Cardiac muscle cell (in vitro differentiated cells and primary cell): ENCODE results near the gene NFKBIL1. TPM values are rescaled to one million over a fixed set of nuclear protein-coding genes. Genes with fewer than 3 reads are reported as not detected.

Experiments used
- DNase-seq, 2 donors: peaks; one replicate each; pipeline versions ENCODE4 v3.0.0 to v3.0.0-alpha.2; 2010 to 2017; ENCODE audit warnings: low read depth in 1 of 2, low spot score in 1 of 2
- H3K27ac ChIP-seq: fragments of 200-600 bp; sonication (generic); 2 replicates; pipeline ENCODE4 v1.5.1; 2016
- H3K27me3 ChIP-seq: fragments of 200-600 bp; sonication (generic); 2 replicates; pipeline ENCODE4 v1.6.0; 2016; ENCODE audit warnings: control low read depth
- H3K36me3 ChIP-seq: fragments of 200-600 bp; sonication (generic); 2 replicates; pipeline ENCODE4 v1.5.1; 2016; ENCODE audit warnings: control low read depth
- H3K4me1 ChIP-seq: fragments of 200-600 bp; sonication (generic); 2 replicates; pipeline ENCODE4 v1.8.1; 2017; ENCODE audit warnings: low read depth, mild to moderate bottlenecking, mixed run types
- H3K4me3 ChIP-seq: fragments of 200-600 bp; sonication (generic); 2 replicates; pipeline ENCODE4 v1.5.1; 2016; ENCODE audit warnings: mild to moderate bottlenecking
- H3K9me3 ChIP-seq: fragments of 200-600 bp; sonication (generic); 2 replicates; pipeline ENCODE4 v1.5.1; 2017; ENCODE audit warnings: low read depth, mild to moderate bottlenecking, control low read depth
- polyA plus RNA-seq: library from polyadenylated mRNA; unstranded; fragments of >200 nt; fragmentation: Nextera tagmentation; extraction: Ambion mirVana; gene quantifications from 2 replicates; pipeline ENCODE4 v1.2.1, GENCODE V29; 2016
- total RNA-seq: library from RNA; depleted of rRNA; stranded (reverse); fragments of >200 nt; gene quantifications from 2 replicates; pipeline ENCODE4 v1.2.3, GENCODE V29; 2016
- TF ChIP-seq, protein P1 (sequence below): IDR thresholded peaks from 2 replicates; pipeline ENCODE4 v1.5.1; 2012; ENCODE audit warnings: low read depth, mild to moderate bottlenecking, low read length

The NFKBIL1 gene
- total and polyA plus RNA-seq, 2 experiments from 2014 or later: 38.4 to 51.2 TPM

DNA sequence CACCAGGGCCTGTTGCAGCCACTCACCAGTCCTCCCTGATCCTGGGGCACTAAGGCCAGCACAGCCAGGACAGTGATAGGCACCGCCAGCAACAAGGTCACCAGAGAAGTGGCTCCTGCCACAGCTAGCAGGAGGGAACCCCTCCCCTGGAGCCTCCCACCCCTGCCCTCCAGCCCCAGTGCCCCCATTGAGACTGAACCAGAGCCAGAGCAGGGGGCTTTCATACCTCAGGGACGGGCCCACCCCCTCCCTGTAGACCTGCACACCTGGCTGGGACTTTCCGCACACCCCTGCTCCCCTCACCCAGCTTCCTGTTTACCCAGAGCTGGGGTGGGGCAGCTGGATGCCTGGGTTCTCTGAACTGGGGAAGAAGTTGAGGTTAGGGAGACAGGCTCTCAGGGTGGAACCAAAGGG, 34.8 kb downstream of the NFKBIL1 start, which contains the start of gene LTB:
TSS of gene LTB (minus strand) at position 195 of the 414 bp plus-strand sequence. CDS start at position 188, 7 bp downstream.
- Histone ChIP-seq H3K9me3 (no peaks in the 10 kb centered on the region), H3K4me1 (peaks cover 3% of the 10 kb centered on the region), H3K36me3 (no peaks in the 10 kb centered on the region), H3K4me3 (peak within 1 kb of the TSS; percentile 54), H3K27me3 (no peaks in the 10 kb centered on the region), H3K27ac (peak within 1 kb of the TSS; percentile 64)
- DNase-seq: no peak
- TF ChIP-seq, protein P1, sequence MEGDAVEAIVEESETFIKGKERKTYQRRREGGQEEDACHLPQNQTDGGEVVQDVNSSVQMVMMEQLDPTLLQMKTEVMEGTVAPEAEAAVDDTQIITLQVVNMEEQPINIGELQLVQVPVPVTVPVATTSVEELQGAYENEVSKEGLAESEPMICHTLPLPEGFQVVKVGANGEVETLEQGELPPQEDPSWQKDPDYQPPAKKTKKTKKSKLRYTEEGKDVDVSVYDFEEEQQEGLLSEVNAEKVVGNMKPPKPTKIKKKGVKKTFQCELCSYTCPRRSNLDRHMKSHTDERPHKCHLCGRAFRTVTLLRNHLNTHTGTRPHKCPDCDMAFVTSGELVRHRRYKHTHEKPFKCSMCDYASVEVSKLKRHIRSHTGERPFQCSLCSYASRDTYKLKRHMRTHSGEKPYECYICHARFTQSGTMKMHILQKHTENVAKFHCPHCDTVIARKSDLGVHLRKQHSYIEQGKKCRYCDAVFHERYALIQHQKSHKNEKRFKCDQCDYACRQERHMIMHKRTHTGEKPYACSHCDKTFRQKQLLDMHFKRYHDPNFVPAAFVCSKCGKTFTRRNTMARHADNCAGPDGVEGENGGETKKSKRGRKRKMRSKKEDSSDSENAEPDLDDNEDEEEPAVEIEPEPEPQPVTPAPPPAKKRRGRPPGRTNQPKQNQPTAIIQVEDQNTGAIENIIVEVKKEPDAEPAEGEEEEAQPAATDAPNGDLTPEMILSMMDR: no peak

GRCh38 chr6:31585491-31585890, 38.1 kb downstream of the NFKBIL1 start:
- no peaks in the 10 kb centered on the region for H3K36me3 ChIP-seq
- H3K27me3 ChIP-seq: no peaks in the 10 kb centered on the region
- H3K9me3 ChIP-seq: no peaks in the 10 kb centered on the region
- H3K4me3 ChIP-seq: no peak overlapping the region
- H3K4me1 ChIP-seq: peaks cover 3% of the 10 kb centered on the region
- TF ChIP-seq, protein P1: peak; percentile 16
- no peak overlapping the region for H3K27ac ChIP-seq
- no peak for DNase-seq

- H3K4me3 ChIP-seq: no peak within 1 kb of the TSS
- H3K36me3 ChIP-seq: no peaks in the 10 kb centered on the region
- H3K27ac ChIP-seq: no peak within 1 kb of the TSS
- no peaks in the 10 kb centered on the region for H3K9me3 ChIP-seq
- no peaks in the 10 kb centered on the region for H3K27me3 ChIP-seq
- DNase-seq: peak in 1 of 2 donors; percentile 21
- TF ChIP-seq, protein P1: no peak
- peaks cover 3% of the 10 kb centered on the region for H3K4me1 ChIP-seq
Measured at GRCh38 chr6:31586008-31586407, 38.6 kb downstream of the NFKBIL1 start, which contains the start of gene LST1. TSS of gene LST1 (plus strand) at chr6:31586277. CDS start at chr6:31587300, 1,023 bp downstream.

GRCh38 chr6:31586599-31587281, 39.3 kb downstream of the NFKBIL1 start:
- peaks cover 1% of the 10 kb centered on the region for H3K4me1 ChIP-seq
- TF ChIP-seq, protein P1: no peak
- no peaks in the 10 kb centered on the region for H3K27me3 ChIP-seq
- no peak for DNase-seq
- H3K4me3 ChIP-seq: no peak overlapping the region
- no peaks in the 10 kb centered on the region for H3K36me3 ChIP-seq
- no peaks in the 10 kb centered on the region for H3K9me3 ChIP-seq
- no peak overlapping the region for H3K27ac ChIP-seq

DNA sequence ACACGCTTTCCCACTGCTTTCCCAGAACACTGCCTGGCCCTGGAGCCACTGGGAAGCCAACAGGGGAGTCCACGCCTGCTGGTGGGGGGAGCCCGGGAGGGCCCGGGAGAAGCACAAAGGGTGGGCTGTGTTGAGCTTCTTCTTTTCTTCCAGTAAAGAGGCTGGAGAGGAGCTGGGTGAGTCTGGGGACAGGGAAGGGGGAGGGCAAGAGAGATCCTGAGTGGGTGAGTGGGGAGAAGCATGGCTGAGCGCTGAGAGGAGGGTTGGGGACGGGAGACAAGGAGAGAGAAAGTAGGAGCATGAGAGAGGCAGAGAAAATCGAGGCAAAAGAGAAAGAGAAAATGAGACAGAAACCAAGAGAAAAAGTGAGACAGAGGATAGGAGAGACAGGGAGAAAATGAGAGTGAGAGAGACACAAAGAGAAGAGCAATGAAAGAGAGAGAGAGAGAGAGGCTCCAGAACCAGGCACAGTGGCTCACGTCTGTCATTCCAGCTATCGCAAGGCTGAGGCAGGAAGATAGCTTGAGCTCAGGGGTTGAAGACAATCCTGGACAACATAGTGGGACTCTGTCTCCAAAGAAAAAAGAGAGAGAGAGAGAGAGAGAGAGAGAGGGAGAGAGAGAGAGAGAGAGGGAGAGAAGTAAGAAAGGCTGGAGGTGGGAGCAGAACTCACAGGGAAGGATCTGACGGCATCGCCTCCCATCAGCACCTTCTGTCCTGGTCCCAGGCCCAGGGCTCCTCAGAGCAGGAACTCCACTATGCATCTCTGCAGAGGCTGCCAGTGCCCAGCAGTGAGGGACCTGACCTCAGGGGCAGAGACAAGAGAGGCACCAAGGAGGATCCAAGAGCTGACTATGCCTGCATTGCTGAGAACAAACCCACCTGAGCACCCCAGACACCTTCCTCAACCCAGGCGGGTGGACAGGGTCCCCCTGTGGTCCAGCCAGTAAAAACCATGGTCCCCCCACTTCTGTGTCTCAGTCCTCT, 40.7 kb downstream of the NFKBIL1 start:
- no peaks in the 10 kb centered on the region for H3K9me3 ChIP-seq
- no peak overlapping the region for H3K4me3 ChIP-seq
- no peaks in the 10 kb centered on the region for H3K4me1 ChIP-seq
- no peak overlapping the region for H3K27ac ChIP-seq
- no peaks in the 10 kb centered on the region for H3K36me3 ChIP-seq
- no peak for DNase-seq
- H3K27me3 ChIP-seq: no peaks in the 10 kb centered on the region
- TF ChIP-seq, protein P1: no peak
